ENCODE results near the gene ZFAND5.

DNA sequence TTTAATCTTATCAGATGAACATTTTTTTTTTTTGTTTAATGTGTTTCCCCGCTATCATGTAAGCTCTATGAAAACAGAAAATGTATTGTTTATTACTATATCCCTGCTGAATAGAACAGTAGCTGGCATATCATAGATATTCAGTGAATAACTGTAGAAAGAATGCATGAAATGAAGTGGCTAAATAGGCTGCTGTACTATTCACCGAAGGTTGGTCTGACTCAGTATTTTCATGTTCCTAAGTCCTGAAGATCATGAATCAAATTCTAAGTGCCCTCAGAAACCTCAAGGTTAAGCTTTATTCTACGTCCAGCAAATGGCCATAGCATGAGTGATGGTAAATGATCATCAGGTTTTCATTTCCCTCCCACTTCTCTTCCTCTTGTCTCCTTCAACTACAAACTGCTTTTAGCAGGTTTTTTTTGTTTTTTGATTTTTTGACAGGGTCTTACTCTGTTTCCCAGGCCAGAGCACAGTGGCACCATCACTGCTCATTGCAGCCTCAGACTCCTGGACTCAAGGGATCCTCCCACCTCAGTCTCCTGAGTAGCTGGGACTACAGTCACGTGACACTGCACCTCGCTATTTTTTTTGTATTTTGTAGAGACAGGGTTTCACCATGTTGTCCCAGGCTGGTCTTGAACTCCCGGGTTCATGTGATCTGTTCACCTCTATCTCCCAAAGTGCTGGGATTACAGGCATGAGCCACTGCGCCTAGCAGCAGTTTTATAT lies 19.1 kb upstream of the ZFAND5 start:
- no peak for TF ChIP-seq GATA2 (IDR thresholded peaks at IDR 0.05; ENCODE audit: low read depth, low read length)
- no peak for TF ChIP-seq GATA3 (IDR thresholded peaks at IDR 0.05; ENCODE audit: low read depth, low read length)

Data from SH-SY5Y (cell line).